Measurements from ENCODE around the gene CCHCR1.
"Not testable (repeated sequence)": the region's sequence is repeated elsewhere in the genome, so short reads cannot be mapped to it uniquely, and the experiment has no call there.

CCHCR1 gene

DNA sequence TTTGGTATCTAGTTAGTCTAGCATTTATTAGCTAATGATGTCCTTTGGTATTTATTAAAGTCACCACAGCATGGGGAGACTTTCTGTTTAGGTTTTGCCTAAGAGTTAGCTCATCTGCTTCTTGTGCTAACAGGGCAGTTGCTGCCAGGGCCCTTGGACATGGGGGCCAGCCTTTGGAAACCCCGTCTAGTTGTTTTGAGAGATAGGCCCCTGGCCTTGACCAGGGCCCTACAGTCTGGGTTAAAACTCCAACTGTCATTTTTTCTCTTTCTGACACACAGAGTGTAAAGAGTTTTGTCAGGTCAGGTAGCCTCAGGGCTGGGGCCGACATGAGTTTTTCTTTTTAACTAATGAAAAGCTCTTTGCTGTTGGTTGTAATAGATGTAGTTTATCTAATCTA, 25.7 kb upstream of the CCHCR1 start:
- DNase-seq: not testable (repeated sequence)

DNA sequence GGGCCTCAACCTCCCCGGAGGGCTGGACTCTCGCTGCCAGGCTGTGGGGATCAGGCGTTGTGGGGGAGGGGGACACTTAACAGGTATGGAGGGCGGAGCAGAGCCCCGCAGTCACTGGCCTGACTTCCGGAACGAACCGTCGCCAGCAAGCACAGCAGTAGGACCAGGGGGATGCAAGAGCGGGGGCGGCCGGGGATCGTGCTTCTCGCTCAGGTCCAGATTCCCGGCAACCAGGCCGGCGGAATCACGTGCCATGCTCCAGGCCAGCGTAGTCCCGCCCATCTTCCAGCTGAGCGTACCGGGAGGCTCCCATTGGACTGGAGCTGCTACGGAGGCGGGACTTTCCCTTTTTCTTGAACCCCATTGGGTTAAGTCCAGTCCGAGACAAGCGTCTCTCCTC, 22.9 kb upstream of the CCHCR1 start:
- DNase-seq: peak; percentile 60 to 74

DNA sequence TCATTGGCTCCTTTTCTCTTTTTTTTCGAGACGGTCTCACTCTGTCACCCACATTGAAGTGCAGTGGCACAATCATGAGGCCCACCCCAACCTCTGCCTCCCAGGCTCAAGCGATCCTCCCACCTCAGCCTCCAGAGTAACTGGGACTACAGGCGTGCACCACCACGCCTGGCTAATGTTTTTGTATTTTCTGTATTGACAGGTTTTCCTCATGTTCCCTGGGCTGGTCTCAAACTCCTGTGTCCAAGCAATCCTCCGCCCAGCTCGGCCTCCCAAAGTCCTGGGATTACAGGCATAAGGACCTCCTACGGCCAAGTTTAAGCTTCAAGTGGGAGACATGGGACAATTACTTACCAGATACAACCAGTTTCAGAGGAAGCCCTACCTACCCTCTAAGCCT, 22.3 kb upstream of the CCHCR1 start:
- DNase-seq: no peak

DNA sequence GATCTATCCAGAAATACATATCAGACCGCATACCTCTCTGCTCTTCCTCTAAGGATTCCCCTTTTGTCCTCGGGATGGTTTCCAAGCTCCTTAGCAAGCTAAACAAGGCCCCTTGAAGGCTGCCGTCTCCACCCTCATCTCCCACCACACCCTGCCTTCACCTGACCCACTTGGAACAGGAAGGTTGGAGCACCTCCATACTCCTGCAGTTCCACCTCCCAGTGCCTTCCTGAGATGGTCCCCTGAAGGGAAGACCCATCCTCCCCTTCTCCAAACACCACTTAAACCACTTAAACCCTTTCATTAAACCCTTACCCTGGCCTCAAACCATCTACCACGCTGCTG, 21.4 kb upstream of the CCHCR1 start:
- DNase-seq: no peak

DNA sequence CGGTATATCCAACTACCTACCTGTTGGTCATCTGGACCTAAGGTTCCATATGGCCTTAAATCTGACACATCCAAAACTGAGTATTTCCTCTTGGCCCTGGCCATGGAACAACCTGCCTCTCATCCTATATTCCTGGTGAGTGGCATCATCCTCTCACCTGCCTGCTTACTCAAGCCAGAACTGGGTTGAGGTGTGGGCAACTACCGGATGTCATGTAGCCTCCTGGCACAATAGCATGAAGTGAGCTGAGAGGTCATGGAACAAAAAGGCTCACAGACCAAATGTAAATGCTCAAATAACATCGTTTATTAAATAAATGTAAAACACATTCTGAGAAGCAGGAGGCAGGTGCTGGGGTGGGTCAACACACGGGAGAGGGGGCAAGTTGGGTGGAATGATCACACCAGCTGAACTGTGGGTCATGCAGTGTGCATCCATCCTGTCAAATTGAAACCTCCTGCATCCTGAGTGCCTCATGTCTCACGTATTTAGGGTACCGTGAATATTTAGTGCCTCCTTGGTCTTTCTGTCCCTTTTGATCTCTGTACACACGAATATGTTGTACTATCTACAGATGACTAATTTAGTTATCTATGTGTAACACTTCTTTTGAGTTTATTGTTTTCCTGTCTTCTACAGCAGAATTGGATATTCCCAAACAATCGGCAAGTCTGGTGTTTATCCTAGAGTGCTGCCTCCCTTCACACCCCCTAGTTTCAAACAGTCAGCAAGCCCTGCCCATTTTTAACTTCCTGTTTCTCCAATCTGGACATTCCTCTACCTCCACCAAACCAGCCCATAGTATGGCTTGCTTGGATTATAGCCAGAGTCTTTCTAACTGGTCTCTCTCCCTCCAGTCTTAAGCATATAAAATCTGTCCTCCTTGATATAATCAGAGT, 20.8 kb upstream of the CCHCR1 start:
- DNase-seq: peak; percentile 25 to 48

DNA sequence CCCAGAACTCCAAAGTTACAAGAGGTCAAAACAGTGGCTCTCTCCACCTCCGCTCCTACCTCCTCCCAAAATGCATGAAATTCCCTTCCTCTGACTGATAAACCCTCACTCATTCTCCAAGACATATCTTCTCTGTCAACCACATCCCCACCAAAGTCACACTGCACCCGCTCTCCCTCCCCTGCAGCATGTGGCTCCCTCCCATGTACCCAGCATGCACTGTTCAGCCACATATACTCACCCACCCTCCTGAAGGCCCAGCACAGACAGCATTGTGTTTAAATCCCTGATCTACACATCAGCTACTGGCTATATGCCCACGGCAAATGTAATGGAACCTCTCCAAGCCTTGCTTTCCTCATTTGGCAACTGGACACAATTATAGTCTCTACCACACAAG, 18.4 kb upstream of the CCHCR1 start:
- no peak for DNase-seq

DNA sequence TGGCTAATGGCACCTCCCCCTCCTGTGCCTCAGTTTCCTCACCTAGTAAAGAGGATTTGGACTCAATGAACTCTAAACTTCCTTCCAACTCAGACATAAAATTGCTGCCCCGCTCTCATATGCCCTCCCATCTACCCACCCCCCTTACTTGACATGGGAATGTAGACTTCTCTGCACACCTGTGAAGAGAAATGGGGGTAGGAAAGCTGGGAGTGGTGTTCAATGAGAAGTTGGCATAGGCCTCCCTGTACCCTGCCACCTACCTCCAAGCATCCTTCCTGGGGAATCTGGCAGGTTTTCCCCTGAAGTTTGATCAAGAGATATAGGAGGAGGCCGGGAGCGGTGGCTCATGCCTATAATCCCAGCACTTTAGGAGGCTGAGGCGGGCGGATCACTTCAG, 16.8 kb upstream of the CCHCR1 start:
- DNase-seq: no peak

DNA sequence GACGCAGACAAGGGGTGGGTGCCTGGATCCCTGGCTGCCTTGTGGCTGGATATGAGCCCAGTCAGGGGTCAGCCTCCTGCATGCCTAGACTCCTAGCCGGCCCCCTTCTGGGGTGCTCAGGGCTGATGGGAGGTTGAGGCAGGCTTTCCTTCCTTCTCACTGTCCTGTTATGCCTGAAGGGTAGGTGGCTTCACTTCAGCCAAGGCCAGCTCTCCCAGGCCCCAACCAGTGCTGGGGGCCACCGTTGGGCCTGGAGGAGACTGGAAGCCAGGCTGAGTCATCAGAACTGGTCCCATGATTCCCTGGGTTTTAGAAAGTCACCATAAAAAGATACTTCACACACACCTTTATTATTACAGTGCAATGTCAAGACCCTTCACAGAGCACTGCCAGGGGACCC, 15.8 kb upstream of the CCHCR1 start:
- DNase-seq: no peak

DNA sequence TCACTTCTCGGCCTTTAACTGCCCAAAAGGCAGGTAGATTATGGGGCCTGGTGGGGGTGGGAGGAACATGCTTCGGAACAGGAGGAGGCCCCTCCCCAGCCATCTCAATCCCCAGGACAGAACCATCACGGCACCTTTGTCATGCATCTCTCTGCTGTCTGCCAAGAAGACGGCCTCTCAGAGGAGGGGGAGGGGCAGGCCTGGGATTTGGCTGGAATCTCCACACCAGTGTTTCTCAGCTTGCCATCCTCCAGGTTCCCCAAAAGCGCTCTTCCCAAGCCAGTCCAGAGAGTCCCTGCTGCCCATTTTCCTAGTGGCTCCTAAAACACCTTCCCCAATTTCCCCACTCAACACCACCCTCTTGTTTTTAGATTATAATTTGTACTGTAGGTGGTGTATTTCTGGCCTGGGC, 15.4 kb upstream of the CCHCR1 start:
- DNase-seq: no peak

DNA sequence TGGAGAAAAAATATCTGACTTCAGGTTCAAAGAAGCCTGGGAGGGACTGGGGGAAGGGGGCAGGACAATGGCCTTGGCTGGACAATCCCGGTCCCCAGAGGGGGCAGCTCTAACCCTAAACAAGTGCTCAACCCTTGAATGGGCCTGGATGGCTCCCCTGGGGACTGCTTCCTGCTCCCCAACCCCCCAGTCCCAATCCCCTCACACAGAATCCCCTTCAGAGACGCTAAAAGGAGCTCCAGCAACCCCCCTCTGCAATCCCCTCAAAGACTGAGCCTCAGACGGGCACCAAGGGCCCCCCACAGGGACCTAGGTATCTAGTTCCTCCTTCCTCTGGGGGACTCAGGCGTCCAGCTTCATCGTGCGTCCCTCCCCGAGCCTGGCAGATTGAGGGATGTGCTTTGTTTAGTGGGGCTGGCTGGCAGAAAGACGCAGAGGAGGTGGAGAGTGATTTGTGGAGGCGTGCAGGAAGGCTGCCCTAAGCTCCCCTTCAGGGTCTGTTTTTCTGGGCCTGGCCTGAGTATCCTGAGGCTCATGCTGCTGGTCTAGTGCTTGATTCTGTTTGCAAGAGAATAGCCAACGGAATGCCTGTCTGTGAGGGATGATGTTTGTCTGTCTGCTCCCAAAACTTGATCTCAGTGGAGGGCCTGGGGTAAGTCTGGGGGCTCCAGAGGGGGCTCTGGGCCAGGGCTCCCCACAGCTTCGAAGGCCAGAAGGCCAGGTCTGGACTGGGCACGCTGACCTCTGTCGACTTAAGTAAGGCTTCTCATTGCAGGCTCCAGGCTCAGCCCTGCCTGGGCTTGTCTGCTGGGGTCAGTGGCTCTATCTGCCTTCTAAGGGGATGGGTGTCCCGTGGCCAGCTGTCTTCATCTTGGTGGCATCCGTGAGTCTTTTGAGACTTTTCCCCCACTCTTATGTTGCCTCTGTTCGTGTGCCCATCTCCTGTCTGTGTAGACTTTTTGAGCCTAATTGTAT, 14.6 kb upstream of the CCHCR1 start:
- no peak for DNase-seq

DNA sequence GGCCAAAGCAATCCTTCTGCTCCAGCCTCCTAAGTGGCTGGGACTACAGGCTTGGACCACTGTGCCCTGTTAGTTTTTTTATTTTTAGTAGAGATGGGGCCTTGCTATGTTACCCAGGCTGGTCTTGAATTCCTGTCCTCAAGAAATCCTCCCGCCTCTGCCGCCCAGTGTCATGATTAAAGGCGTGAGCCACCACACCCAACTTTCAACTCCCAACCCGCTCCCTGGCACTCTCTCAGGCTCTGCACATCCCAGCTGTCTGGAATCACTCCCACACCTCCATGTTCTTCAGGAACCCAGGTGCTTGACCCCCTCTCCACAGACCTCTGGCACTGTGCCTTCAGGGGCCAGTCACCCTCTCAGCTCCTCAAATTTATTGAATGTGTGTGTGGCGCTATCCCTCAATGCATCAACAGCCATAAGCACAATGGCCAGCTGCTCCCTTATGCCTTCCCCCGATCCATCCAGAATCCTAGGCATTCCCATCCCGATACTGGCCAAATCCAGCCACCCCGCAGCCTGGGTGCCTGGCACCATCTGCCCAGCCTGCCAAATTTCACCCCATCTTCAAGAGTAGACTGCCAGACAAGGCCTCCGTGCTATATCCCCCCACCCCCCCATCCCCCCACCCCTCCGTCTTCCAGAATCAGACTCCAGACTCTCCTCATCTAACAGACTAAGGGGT, 13.5 kb upstream of the CCHCR1 start:
- DNase-seq: no peak

DNA sequence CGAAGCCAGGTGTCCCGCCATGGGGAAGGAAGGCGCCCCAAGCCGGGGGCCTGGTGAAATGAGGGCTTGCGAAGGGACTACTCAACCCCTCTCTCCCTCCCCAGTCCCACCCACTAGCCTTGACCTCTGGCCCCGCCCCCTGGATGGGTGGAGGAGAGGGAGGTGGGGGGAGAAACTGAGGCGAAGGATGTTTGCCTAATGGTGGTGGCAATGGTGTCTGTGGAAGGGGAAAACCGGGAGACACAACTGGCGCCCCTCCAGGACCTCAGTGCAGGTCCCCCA, 12.9 kb upstream of the CCHCR1 start, which contains the start of gene POU5F1:
POU5F1 (minus strand) TSS at position 83 of the 282 bp plus-strand sequence; CDS start at position 21, 62 bp downstream.
- DNase-seq: no peak

DNA sequence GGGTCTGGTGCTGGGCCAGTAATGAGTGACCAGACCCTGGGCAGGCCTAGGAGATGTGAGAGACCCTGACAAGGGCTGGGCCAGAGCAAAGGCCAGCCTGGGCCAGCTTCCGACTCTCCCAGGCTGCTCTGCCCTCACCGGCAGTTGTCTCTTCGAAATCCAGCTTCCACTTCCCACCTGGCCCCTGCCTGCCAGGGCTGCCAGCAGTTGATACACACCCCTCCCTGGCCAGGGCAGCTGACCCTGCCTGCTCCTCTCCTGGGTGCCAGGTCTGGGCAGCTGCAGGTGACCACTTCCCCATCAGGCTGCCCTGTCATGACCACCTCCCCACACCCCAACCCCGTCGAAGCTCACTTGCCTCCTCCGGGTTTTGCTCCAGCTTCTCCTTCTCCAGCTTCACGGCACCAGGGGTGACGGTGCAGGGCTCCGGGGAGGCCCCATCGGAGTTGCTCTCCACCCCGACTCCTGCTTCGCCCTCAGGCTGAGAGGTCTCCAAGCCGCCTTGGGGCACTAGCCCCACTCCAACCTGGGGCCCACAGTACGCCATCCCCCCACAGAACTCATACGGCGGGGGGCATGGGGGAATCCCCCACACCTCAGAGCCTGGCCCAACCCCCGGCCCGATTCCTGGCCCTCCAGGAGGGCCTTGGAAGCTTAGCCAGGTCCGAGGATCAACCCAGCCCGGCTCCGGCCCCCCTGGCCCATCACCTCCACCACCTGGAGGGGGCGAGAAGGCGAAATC, 12.4 kb upstream of the CCHCR1 start:
- not testable (repeated sequence) for DNase-seq

DNA sequence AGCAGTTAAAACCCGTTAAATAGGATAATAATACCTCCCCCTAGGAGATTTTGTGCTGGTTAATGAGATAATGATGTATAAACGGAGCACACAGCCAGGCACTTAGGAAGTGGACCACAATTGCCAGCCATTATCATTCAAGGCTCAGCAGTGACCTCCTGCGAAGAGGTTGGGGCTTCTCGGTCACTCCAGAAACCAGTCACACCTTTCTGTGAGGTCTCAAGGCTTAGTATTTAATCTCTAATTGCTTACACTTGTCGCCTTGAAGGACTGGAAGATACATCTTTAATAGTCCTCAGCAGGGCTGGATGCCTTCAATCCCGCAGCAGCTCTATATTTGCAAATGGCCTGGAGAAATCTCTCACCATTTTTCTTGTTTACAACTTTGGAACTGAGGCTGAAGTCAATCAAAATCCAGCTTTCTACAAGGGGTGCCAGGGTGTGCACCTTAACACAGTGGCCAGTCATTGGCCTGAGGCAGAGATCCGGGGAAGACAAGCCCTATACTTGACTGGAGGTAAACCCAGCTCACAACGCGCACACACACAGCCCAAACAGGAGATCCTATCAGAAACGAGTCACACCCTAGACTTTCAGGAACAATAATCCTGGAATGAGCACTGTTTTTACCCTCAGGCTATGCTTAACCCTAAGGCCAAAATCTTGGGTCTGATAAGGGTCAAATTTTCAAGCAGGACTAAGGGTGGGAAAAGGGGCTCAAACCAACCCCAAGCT, 11.7 kb upstream of the CCHCR1 start:
- no peak for DNase-seq

DNA sequence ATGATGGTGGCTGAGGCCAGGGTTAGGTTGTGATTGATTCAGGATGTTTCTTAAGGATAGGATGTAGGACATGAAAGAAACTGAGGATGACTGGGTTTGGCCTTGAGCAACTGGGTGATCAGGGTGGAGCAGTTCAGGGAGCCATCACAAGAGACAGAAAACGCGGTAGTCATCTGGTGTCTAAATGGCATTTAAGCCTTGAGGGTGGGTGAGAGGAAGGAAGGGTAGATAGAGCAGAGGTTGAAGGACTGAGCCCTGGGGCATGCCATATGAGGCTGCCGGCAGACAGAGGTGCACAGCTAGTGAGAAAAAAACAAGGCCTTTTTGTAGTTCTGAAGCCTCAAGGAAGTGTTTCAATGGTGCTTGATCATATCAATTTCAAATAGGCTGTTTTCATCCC, 11.0 kb upstream of the CCHCR1 start:
- no peak for DNase-seq

DNA sequence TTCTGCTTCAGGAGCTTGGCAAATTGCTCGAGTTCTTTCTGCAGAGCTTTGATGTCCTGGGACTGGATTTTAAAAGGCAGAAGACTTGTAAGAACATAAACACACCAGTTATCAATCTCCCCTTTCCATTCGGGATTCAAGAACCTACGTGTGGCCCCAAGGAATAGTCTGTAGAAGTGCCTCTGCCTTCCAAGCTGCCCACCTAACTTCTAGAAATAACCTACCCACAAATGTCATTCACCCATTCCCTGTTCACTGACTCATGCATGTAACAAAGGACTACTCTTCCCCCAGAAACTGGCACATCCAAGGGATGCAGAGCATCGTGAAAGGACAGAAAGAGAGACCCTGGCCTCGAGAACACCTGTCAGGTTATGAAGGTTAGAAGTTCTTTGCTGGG, 8.4 kb upstream of the CCHCR1 start:
- DNase-seq: no peak

DNA sequence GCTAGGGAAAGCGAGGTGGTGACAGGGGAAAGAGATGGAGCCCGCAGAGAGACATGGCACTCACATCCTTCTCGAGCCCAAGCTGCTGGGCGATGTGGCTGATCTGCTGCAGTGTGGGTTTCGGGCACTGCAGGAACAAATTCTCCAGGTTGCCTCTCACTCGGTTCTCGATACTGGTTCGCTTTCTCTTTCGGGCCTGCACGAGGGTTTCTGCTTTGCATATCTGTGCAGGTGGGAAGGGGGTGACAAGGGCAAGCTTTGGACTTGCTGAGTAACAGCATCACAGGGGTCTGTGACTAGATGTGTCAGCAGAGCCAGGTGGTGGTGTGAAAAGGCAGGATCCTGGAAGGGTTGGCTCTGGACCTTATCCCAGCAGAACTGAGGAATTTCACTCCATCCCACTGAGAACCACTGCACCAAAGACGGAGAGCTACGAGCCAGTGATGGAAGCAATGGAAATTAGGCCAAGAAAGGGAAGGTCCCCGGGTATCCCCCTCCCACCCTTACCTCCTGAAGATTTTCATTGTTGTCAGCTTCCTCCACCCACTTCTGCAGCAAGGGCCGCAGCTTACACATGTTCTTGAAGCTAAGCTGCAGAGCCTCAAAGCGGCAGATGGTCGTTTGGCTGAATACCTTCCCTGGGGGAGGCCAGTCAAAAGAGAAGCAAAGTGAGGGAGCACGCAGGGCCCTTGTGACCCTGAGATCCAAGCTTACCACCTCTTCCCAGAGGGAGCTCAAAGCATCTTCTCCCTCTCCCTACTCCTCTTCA, 7.6 kb upstream of the CCHCR1 start:
- DNase-seq: not testable (repeated sequence)

DNA sequence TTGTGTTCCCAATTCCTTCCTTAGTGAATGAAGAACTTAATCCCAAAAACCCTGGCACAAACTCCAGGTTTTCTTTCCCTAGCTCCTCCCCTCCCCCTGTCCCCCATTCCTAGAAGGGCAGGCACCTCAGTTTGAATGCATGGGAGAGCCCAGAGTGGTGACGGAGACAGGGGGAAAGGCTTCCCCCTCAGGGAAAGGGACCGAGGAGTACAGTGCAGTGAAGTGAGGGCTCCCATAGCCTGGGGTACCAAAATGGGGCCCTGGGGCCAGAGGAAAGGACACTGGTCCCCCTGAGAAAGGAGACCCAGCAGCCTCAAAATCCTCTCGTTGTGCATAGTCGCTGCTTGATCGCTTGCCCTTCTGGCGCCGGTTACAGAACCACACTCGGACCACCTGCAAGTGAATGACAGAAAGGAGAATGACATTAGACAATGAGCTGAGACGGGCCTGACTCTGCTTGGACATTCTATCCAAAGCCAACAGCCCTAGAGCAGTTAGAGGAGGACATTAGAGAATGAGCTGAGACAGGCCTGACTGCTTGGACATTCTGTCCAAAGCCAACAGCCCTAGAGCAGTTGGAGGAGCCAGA, 7.0 kb upstream of the CCHCR1 start:
- DNase-seq: not testable (repeated sequence)

DNA sequence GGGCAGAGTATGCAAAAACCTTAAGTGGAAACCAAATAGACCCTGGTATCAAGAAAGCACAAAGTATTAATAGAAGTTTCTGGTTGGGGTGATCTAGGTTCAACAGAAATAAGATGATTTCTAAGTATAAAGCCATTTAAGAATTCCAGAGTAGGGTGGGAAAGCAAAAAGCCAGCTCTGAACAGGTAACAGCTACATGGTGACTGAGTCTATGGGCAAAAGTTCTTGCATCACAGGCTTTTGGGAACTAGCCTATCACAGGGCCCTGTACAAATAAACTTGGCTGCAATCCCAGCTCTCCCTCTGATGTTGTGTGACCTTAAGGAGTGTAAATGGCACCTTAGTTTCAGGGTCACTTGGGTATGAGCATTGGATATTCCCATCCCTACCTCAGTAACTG, 6.3 kb upstream of the CCHCR1 start:
- no peak for DNase-seq

DNA sequence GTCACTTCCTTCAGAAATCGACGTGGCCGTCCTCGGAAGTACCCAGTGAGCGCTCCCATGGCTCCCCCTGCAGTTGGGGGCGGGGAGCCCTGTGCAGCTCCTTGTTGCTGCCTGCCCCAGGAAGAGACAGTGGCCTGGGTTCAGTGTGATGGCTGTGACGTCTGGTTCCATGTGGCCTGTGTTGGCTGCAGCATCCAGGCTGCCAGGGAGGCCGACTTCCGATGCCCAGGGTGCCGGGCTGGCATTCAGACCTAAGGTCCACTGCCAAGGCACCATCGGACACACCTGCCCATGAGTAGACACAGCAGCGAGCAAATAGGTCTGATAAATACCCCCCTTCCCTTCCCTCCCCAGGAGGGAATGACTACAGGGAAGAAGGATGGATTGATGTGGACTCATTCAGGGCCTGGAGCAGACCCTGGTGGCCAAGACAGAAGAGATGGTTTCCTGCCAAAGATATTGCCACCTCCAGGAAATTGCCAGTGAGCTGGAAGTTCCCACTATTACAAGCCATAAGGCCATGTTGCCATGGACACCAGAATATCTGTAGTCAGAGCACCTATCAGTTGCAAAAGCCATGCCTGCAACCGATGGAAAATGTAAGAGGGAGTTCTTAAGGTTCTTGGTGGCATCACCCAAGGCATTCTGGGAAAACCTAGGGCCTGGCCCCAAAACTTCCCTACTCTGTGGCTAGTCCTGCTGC, 5.0 kb upstream of the CCHCR1 start:
- DNase-seq: peak; percentile 6 to 34

All from inflammatory macrophage treated with lipopolysaccharide for 1 hour (primary cell).